H9 (cell line): ENCODE data around the gene RBM23. TPM values are rescaled to one million over a fixed set of nuclear protein-coding genes. Genes with fewer than 3 reads are reported as not detected.
A peak's percentile ranks its signal among the peaks of the same experiment; 100 is the strongest.

Experiments
- DNase-seq: peaks from one replicate; pipeline ENCODE4 v3.0.0-alpha.2; 2017
- H2AFZ ChIP-seq: one replicate; pipeline ENCODE4 v1.6.1; 2013; ENCODE audit warnings: mild to moderate bottlenecking, low read length, control low read depth, moderate library complexity
- H2AK5ac ChIP-seq: 2 replicates; pipeline ENCODE4 v1.6.1; 2013; ENCODE audit warnings: low read length, control low read depth, mixed read lengths; ENCODE audit not compliant: insufficient read length
- H2BK120ac ChIP-seq: one replicate; pipeline ENCODE4 v1.6.1; 2013; ENCODE audit warnings: low read depth, mild to moderate bottlenecking, low read length, control low read depth, inconsistent platforms; ENCODE audit not compliant: poor library complexity, severe bottlenecking
- H2BK12ac ChIP-seq: 2 replicates; pipeline ENCODE4 v1.6.1; 2013; ENCODE audit warnings: low read length, control low read depth, mixed read lengths, low read depth; ENCODE audit not compliant: insufficient read length
- H2BK15ac ChIP-seq: 2 replicates; pipeline ENCODE4 v1.6.1; 2013; ENCODE audit warnings: low read depth, low read length, control low read depth
- H2BK20ac ChIP-seq: one replicate; pipeline ENCODE4 v1.6.1; 2013; ENCODE audit warnings: low read depth, mild to moderate bottlenecking, low read length, control low read depth, inconsistent platforms; ENCODE audit not compliant: poor library complexity, severe bottlenecking
- H2BK5ac ChIP-seq: 2 replicates; pipeline ENCODE4 v1.6.1; 2013; ENCODE audit warnings: low read length, control low read depth, mixed read lengths; ENCODE audit not compliant: insufficient read length
- H3K14ac ChIP-seq: 2 replicates; pipeline ENCODE4 v1.6.1; 2013; ENCODE audit warnings: low read length, control low read depth; ENCODE audit not compliant: insufficient read depth
- H3K18ac ChIP-seq: 2 replicates; pipeline ENCODE4 v1.6.1; 2013; ENCODE audit warnings: low read depth, mild to moderate bottlenecking, mixed read lengths, low read length, control low read depth; ENCODE audit not compliant: insufficient read length
- H3K23ac ChIP-seq: 2 replicates; pipeline ENCODE4 v1.6.1; 2013; ENCODE audit warnings: low read length, control low read depth, mixed read lengths, low read depth; ENCODE audit not compliant: insufficient read length
- H3K23me2 ChIP-seq: 2 replicates; pipeline ENCODE4 v1.6.1; 2013; ENCODE audit warnings: low read depth, mild to moderate bottlenecking, mixed read lengths, low read length, control low read depth; ENCODE audit not compliant: insufficient read length, poor library complexity, severe bottlenecking
- H3K27ac ChIP-seq: 2 replicates; pipeline ENCODE4 v1.5.1; 2013; ENCODE audit warnings: low read length, control low read depth, mixed read lengths, low read depth; ENCODE audit not compliant: insufficient read length
- H3K27me3 ChIP-seq: 2 replicates; pipeline ENCODE4 v1.6.1; 2013; ENCODE audit warnings: low read length, control low read depth, inconsistent platforms; ENCODE audit not compliant: insufficient read depth
- H3K4ac ChIP-seq: 2 replicates; pipeline ENCODE4 v1.6.1; 2013; ENCODE audit warnings: low read depth, mild to moderate bottlenecking, control low read depth, inconsistent platforms, low read length, moderate library complexity
- H3K4me1 ChIP-seq: 2 replicates; pipeline ENCODE4 v1.6.1; 2013; ENCODE audit warnings: low read length, control low read depth, inconsistent platforms; ENCODE audit not compliant: insufficient read depth
- H3K4me2 ChIP-seq: 2 replicates; pipeline ENCODE4 v1.6.1; 2013; ENCODE audit warnings: low read length, control low read depth, mixed read lengths; ENCODE audit not compliant: insufficient read length, insufficient read depth
- H3K56ac ChIP-seq: 2 replicates; pipeline ENCODE4 v1.6.1; 2013; ENCODE audit warnings: low read depth, mild to moderate bottlenecking, mixed read lengths, low read length, control low read depth; ENCODE audit not compliant: insufficient read length
- H3K79me1 ChIP-seq: 2 replicates; pipeline ENCODE4 v1.6.1; 2013; ENCODE audit warnings: low read depth, mild to moderate bottlenecking, moderate library complexity, low read length, control low read depth, inconsistent platforms; ENCODE audit not compliant: insufficient read depth, poor library complexity, severe bottlenecking
- H3K79me2 ChIP-seq: 2 replicates; pipeline ENCODE4 v1.6.1; 2013; ENCODE audit warnings: low read length, control low read depth, inconsistent platforms; ENCODE audit not compliant: insufficient read depth
- H3K9ac ChIP-seq: 2 replicates; pipeline ENCODE4 v1.6.1; 2013; ENCODE audit warnings: low read length, control low read depth, mixed read lengths; ENCODE audit not compliant: insufficient read length; ENCODE audit errors: extremely low read depth
- H3K9me3 ChIP-seq: one replicate; pipeline ENCODE4 v1.6.1; 2013; ENCODE audit warnings: low read depth, low read length, inconsistent platforms; ENCODE audit not compliant: control insufficient read depth
- H3T11ph ChIP-seq: one replicate; pipeline ENCODE4 v1.6.1; 2013; ENCODE audit warnings: mild to moderate bottlenecking, low read length, control low read depth, inconsistent platforms
- H4K20me1 ChIP-seq: one replicate; pipeline ENCODE4 v1.6.1; 2013; ENCODE audit not compliant: control insufficient read depth, insufficient read length, insufficient read depth
- H4K5ac ChIP-seq: 2 replicates; pipeline ENCODE4 v1.6.1; 2013; ENCODE audit warnings: low read depth, mild to moderate bottlenecking, mixed read lengths, low read length, control low read depth; ENCODE audit not compliant: insufficient read length
- H4K8ac ChIP-seq: replicated peaks from 2 replicates; pipeline ENCODE4 v1.6.1; 2013; ENCODE audit warnings: low read length, control low read depth, mixed read lengths, low read depth; ENCODE audit not compliant: insufficient read length
- H4K91ac ChIP-seq: 2 replicates; pipeline ENCODE4 v1.6.1; 2013; ENCODE audit warnings: low read depth, mild to moderate bottlenecking, moderate library complexity, mixed read lengths, low read length, control low read depth; ENCODE audit not compliant: insufficient read length
- H3K27ac Mint-ChIP-seq, 3 experiments: 2 replicates in 2 of 3; 3 replicates in 1 of 3; pipeline ENCODE4 v1.8.0; 2020 to 2021; ENCODE audit warnings: mixed read lengths in 3 of 3, mild to moderate bottlenecking in 1 of 3, moderate library complexity in 1 of 3
- H3K27me3 Mint-ChIP-seq: 2 replicates; pipeline ENCODE4 v1.8.0; 2021; ENCODE audit warnings: low read depth, mild to moderate bottlenecking, moderate library complexity, mixed read lengths
- H3K36me3 Mint-ChIP-seq, 3 experiments: 2 replicates in 2 of 3; 3 replicates in 1 of 3; pipeline ENCODE4 v1.8.0; 2020 to 2021; ENCODE audit warnings: low read depth in 3 of 3, mixed read lengths in 3 of 3; ENCODE audit not compliant: insufficient read depth in 1 of 3
- H3K4me1 Mint-ChIP-seq, 2 experiments: 2 replicates each; pipeline ENCODE4 v1.8.0; 2020; ENCODE audit warnings: mixed read lengths in 2 of 2
- H3K4me3 Mint-ChIP-seq, 2 experiments: 2 replicates in 1 of 2; 3 replicates in 1 of 2; pipeline ENCODE4 v1.8.0; 2020 to 2021; ENCODE audit warnings: mild to moderate bottlenecking in 2 of 2, mixed read lengths in 2 of 2, moderate library complexity in 1 of 2
- H3K9me3 Mint-ChIP-seq, 2 experiments: 2 replicates in 1 of 2; 3 replicates in 1 of 2; pipeline ENCODE4 v1.8.0; 2020; ENCODE audit warnings: mild to moderate bottlenecking in 2 of 2, mixed read lengths in 2 of 2, moderate library complexity in 1 of 2
- WGBS: extraction: QIAGEN DNeasy Blood & Tissue Kit; methylation state at CpG from one replicate; pipeline ENCODE4 v1.1.7; 2013; ENCODE audit warnings: missing lambda C conversion rate, low lambda C conversion rate, mixed read lengths; ENCODE audit not compliant: insufficient read length; ENCODE audit errors: extremely low coverage; 5-methylcytosine and 5-hydroxymethylcytosine counted together
- long read RNA-seq: library from polyadenylated mRNA; unstranded; transcript quantifications from one replicate; pipeline ENCODE4 v2.0.0, GENCODE V29; 2020
- total RNA-seq: library from RNA; stranded (reverse); gene quantifications from 2 replicates; pipeline ENCODE4 v1.2.1, GENCODE V29; 2021
- TF ChIP-seq, protein P1 (sequence below): fragments of 200-600 bp; sonication (generic); conservative IDR thresholded peaks from 3 replicates; pipeline ENCODE4 v1.8.0; 2021; ENCODE audit warnings: antibody characterized with exemption, mild to moderate bottlenecking

Gene RBM23
- 77.2 and 79.0 TPM in 2 replicates for total RNA-seq
- long read RNA-seq, full-length matches to known transcripts = 390 of 463 reads
- long read RNA-seq, partial matches to known transcripts = 14 of 463 reads
- long read RNA-seq, other reads (novel, unspliced or antisense) = 59 of 463 reads

GRCh38 chr14:22918804-22919600, at the start of gene RBM23:
RBM23 (minus strand) TSS chr14:22919149.
- Histone ChIP-seq H2BK12ac (no peak within 1 kb of the TSS), H3K18ac (peak within 1 kb of the TSS; percentile 92), H3K4ac (peak within 1 kb of the TSS; percentile 21), H4K8ac (peak within 1 kb of the TSS; percentile 69), H3K23ac (no peak within 1 kb of the TSS), H3K27me3 (no peaks in the 10 kb centered on the region), H3K4me2 (peak within 1 kb of the TSS; percentile 95), H3K23me2 (peaks cover 9% of the 10 kb centered on the region), H3K56ac (no peak within 1 kb of the TSS), H2BK15ac (no peak within 1 kb of the TSS), H3K79me2 (peaks cover 4% of the 10 kb centered on the region; the same call in 1 of the 2 replicates), H3K14ac (peak within 1 kb of the TSS; percentile 87; the same call in 1 of the 2 replicates), H3K9me3 (no peaks in the 10 kb centered on the region), H2BK5ac (peak within 1 kb of the TSS; percentile 84), H3T11ph (peak within 1 kb of the TSS; percentile 79), H2AFZ (peak within 1 kb of the TSS; percentile 92), H2AK5ac (no peak within 1 kb of the TSS), H3K79me1 (peaks cover 3% of the 10 kb centered on the region), H4K91ac (no peak within 1 kb of the TSS), H2BK20ac (peak within 1 kb of the TSS; percentile 7), H3K4me1 (peaks cover 3% of the 10 kb centered on the region; the same call in 1 of the 2 replicates), H2BK120ac (peak within 1 kb of the TSS; percentile 95), H4K5ac (peak within 1 kb of the TSS; percentile 57), H4K20me1 (no peaks in the 10 kb centered on the region), H3K9ac (peak within 1 kb of the TSS; percentile 89), H3K27ac (peak within 1 kb of the TSS; percentile 70)
- no CpG with 5 or more reads among the region's 46 CpGs for WGBS
- DNase-seq = peak; percentile 100
- no peaks in the 10 kb centered on the region; the same call in 1 of the 2 replicates for H3K27me3 Mint-ChIP-seq
- peak within 1 kb of the TSS; percentile 100 for H3K27ac Mint-ChIP-seq
- peak within 1 kb of the TSS; percentile 94 to 97 for H3K4me3 Mint-ChIP-seq
- H3K4me1 Mint-ChIP-seq = peaks cover 16 to 17% of the 10 kb centered on the region in 2 experiments
- H3K36me3 Mint-ChIP-seq = peaks cover 31 to 57% (median 57%) of the 10 kb centered on the region in 3 experiments
- H3K9me3 Mint-ChIP-seq = peaks cover 0 to 3% of the 10 kb centered on the region in 2 experiments; a peak in 1 of 5 replicates
- TF ChIP-seq, protein P1, sequence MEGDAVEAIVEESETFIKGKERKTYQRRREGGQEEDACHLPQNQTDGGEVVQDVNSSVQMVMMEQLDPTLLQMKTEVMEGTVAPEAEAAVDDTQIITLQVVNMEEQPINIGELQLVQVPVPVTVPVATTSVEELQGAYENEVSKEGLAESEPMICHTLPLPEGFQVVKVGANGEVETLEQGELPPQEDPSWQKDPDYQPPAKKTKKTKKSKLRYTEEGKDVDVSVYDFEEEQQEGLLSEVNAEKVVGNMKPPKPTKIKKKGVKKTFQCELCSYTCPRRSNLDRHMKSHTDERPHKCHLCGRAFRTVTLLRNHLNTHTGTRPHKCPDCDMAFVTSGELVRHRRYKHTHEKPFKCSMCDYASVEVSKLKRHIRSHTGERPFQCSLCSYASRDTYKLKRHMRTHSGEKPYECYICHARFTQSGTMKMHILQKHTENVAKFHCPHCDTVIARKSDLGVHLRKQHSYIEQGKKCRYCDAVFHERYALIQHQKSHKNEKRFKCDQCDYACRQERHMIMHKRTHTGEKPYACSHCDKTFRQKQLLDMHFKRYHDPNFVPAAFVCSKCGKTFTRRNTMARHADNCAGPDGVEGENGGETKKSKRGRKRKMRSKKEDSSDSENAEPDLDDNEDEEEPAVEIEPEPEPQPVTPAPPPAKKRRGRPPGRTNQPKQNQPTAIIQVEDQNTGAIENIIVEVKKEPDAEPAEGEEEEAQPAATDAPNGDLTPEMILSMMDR = no peak
